ENCODE data around the gene GAGE12J.
"Not testable (repeated sequence)": the region's sequence is repeated elsewhere in the genome, so short reads cannot be mapped to it uniquely, and the experiment has no call there.

GAGE12J gene

GRCh38 chrX:49308604-49309269, 13.1 kb upstream of the GAGE12J start:
- TF ChIP-seq, protein P1, sequence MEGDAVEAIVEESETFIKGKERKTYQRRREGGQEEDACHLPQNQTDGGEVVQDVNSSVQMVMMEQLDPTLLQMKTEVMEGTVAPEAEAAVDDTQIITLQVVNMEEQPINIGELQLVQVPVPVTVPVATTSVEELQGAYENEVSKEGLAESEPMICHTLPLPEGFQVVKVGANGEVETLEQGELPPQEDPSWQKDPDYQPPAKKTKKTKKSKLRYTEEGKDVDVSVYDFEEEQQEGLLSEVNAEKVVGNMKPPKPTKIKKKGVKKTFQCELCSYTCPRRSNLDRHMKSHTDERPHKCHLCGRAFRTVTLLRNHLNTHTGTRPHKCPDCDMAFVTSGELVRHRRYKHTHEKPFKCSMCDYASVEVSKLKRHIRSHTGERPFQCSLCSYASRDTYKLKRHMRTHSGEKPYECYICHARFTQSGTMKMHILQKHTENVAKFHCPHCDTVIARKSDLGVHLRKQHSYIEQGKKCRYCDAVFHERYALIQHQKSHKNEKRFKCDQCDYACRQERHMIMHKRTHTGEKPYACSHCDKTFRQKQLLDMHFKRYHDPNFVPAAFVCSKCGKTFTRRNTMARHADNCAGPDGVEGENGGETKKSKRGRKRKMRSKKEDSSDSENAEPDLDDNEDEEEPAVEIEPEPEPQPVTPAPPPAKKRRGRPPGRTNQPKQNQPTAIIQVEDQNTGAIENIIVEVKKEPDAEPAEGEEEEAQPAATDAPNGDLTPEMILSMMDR (IDR thresholded peaks at IDR 0.05; ENCODE audit: insufficient read depth, low read length, missing control alignments), result no peak
- ChIA-PET POLR2A (no interaction called here), CTCF (no interaction called here)
- no peak for DNase-seq (ENCODE audit: low read depth, low spot score)
- no peak overlapping the region; the same call in 1 of the 2 replicates for H3K4me3 ChIP-seq (ENCODE audit: low read depth, low read length)

- TF ChIP-seq, protein P1 (IDR thresholded peaks at IDR 0.05; ENCODE audit: insufficient read depth, low read length, missing control alignments), result no peak
- ChIA-PET POLR2A (no interaction called here), CTCF (no interaction called here)
- H3K4me3 ChIP-seq (ENCODE audit: low read depth, low read length), result peak overlapping the region; percentile 32
- DNase-seq (ENCODE audit: low read depth, low spot score), result no peak
Observed at GRCh38 chrX:49309401-49309981, 12.3 kb upstream of the GAGE12J start.

DNA sequence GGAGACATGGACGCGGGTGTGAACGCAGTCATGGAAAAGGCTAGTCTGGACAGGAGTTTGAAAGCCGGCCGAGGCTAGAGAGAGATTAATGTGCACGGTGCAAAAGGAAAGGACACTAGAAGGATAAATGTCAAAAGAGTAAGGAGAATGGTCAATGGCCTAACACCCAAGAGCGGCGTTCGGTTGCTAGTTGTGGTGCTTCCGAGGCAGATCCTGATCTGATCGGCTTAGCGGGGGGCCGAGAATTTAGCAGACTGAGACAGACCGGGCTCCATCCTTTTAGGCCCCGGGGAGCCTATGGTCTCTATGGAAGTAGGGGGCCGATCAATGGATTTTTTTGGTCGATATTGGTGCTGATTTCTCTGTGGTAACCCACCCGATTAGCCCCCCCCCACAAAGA, 11.5 kb upstream of the GAGE12J start:
- no peak overlapping the region for H3K4me3 ChIP-seq (ENCODE audit: low read depth, low read length)
- POLR2A ChIA-PET, result no interaction called here
- DNase-seq (ENCODE audit: low read depth, low spot score), result no peak
- CTCF ChIA-PET, result no interaction called here
- TF ChIP-seq, protein P1 (IDR thresholded peaks at IDR 0.05; ENCODE audit: insufficient read depth, low read length, missing control alignments), result no peak

- no peak for DNase-seq (ENCODE audit: low read depth, low spot score)
- TF ChIP-seq, protein P1 (IDR thresholded peaks at IDR 0.05; ENCODE audit: insufficient read depth, low read length, missing control alignments), result no peak
- H3K4me3 ChIP-seq (ENCODE audit: low read depth, low read length), result no peak overlapping the region
- POLR2A ChIA-PET, result no interaction called here
- CTCF ChIA-PET, result no interaction called here
Observed at GRCh38 chrX:49312176-49312575, 9.7 kb upstream of the GAGE12J start.

DNA sequence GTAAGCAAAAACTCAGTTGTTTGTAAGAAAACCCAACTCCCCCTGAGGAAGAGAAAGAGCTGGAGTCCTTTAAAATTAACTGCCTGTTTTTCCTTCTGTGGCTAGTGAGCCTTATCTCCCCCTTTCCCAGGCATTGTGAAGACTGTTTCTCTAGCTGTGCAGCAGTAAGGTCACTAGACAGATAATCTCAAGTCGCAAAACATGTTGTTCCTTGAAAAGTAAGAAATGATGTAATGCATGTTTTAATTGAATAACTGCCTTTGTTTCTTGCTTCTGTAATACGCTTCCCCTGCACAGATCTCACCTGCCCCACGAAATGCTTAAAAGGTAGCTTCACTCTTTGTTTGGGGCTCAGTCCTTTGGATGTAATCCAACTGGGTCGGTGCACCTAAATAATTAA, 5.8 kb upstream of the GAGE12J start:
- CTCF ChIA-PET, result no interaction called here
- POLR2A ChIA-PET, result no interaction called here
- DNase-seq (ENCODE audit: low read depth, low spot score), result no peak
- H3K4me3 ChIP-seq (ENCODE audit: low read depth, low read length), result no peak overlapping the region
- TF ChIP-seq, protein P1 (IDR thresholded peaks at IDR 0.05; ENCODE audit: insufficient read depth, low read length, missing control alignments), result no peak

GRCh38 chrX:49322266-49322665, 429 bp downstream of the GAGE12J start:
- DNase-seq (ENCODE audit: low read depth, low spot score); POLR2A ChIA-PET; H3K4me3 ChIP-seq (ENCODE audit: low read depth, low read length); CTCF ChIA-PET: not testable (repeated sequence)

DNA sequence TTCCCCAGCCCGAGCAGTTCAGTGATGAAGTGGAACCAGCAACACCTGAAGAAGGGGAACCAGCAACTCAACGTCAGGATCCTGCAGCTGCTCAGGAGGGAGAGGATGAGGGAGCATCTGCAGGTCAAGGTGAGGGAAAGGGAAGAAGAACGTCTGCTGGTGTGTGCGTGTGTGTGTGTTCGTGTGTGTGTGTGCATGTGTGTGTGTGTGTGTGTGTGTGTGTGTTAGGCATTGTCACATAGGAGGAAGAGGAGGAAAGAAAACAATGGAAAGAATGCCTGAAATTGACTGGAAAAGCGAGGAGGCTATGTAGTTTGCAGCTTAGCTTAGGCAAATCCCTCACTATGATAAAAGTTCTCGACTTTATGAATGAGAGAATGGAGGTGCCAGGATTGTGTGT, 1.9 kb downstream of the GAGE12J start:
- CTCF ChIA-PET; POLR2A ChIA-PET; H3K4me3 ChIP-seq (ENCODE audit: low read depth, low read length); DNase-seq (ENCODE audit: low read depth, low spot score): not testable (repeated sequence)

DNA sequence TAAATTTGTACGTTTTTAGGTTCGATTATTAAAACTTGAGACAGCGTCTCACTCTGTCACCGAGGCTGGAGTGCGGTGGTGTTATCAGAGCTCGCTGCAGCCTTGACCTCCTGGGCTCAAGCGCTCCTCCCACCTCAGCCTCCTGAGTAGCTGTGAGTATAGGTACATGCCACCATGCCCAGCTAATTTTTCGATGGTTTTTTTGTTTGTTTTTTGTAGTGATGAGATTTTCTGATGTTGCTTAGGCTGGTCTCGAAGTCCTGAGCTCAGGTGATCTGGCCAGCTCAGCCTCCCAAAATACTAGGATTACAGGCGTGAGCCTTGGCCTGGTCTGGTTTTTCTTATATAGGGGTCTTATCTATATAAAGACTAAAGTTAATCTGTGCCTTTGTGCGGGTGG, 8.6 kb downstream of the GAGE12J start:
- H3K4me3 ChIP-seq (ENCODE audit: low read depth, low read length); POLR2A ChIA-PET; CTCF ChIA-PET; DNase-seq (ENCODE audit: low read depth, low spot score): not testable (repeated sequence)

DNA sequence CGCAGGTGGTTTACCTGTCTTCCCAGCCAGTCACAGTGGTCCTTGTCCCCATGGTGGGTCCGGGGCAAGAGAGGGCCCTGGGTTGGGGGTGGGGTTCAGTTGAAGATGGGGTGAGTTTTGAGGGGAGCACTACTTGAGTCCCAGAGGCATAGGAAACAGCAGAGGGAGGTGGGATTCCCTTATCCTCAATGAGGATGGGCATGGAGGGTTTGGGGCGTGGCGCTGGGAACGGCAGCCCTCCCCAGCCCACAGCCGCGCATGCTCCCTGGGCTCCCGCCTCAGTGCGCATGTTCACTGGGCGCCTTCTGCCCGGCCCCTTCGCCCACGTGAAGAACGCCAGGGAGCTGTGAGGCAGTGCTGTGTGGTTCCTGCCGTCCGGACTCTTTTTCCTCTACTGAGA, 9.4 kb downstream of the GAGE12J start, which contains the start of gene GAGE13:
Gene GAGE13 (plus strand): TSS at position 301 of the 400 bp plus-strand sequence. CDS start 1,156 bp downstream, outside the sequence.
- CTCF ChIA-PET; DNase-seq (ENCODE audit: low read depth, low spot score): not testable (repeated sequence)

DNA sequence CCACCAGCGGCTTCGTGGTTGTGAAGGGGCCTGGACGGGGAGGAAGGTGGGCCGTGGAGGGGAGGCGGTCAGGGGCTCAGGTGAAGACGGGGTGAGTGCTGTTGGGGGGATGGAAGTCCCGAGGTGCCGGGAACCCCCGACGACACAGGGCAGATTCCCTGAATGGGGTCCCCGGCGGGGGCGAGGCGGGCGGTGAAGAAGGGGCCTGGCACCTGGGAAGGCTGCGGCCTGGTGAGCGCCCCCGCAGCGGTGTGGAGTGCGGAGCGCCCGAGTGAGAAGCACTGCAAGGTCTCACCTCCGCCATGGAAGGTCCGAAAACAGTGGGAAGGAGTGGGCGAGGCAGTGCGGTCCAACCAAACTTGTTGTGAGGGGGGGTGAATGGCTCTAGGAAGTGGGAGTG, 10.0 kb downstream of the GAGE12J start:
- H3K4me3 ChIP-seq (ENCODE audit: low read depth, low read length); CTCF ChIA-PET; POLR2A ChIA-PET; DNase-seq (ENCODE audit: low read depth, low spot score): not testable (repeated sequence)

More for the DNA sequence above, 9.4 kb downstream of the GAGE12J start, which contains the start of gene GAGE13:
- H3K4me3 ChIP-seq (ENCODE audit: low read depth, low read length); POLR2A ChIA-PET: not testable (repeated sequence)

DNA sequence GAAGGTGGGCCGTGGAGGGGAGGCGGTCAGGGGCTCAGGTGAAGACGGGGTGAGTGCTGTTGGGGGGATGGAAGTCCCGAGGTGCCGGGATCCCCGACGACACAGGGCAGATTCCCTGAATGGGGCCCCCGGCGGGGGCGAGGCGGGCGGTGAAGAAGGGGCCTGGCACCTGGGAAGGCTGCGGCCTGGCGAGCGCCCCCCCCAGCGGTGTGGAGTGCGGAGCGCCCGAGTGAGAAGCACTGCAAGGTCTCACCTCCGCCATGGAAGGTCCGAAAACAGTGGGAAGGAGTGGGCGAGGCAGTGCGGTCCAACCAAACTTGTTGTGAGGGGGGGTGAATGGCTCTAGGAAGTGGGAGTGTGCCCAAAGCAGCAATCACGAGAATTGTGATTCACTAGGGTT, 19.6 kb downstream of the GAGE12J start:
- H3K4me3 ChIP-seq (ENCODE audit: low read depth, low read length); POLR2A ChIA-PET; DNase-seq (ENCODE audit: low read depth, low spot score); CTCF ChIA-PET: not testable (repeated sequence)
